Upper lobe of left lung (tissue), 4 donors: ENCODE results near the gene SDK1.

Experiments used
- CTCF ChIP-seq, 6 experiments: fragments of 450-650 bp in 4 of 6; fragments of 200-600 bp in 2 of 6; sonication (generic) in 2 of 6; IDR thresholded peaks; one replicate each; pipeline ENCODE4 v1.5.1; 2016 to 2019; ENCODE audit warnings: antibody characterized with exemption in 6 of 6
- EP300 ChIP-seq, 4 donors: sonication (generic); formaldehyde crosslinking; IDR thresholded peaks; one replicate each; pipeline ENCODE4 v1.5.1; 2017; ENCODE audit warnings: antibody characterized with exemption in 4 of 4, control low read depth in 2 of 4
- POLR2A ChIP-seq, 4 donors: fragments of 450-650 bp; IDR thresholded peaks; one replicate each; pipeline ENCODE4 v1.5.1; 2016 to 2017; ENCODE audit warnings: antibody characterized with exemption in 4 of 4, mild to moderate bottlenecking in 2 of 4
- POLR2AphosphoS5 ChIP-seq, 2 donors: sonication (generic); formaldehyde crosslinking; IDR thresholded peaks; one replicate each; pipeline ENCODE4 v1.5.1; 2017; ENCODE audit warnings: antibody characterized with exemption in 2 of 2

GRCh38 chr7:3271298-3271697 lies 29.8 kb upstream of the SDK1 start:
- TF ChIP-seq CTCF (IDR thresholded peaks at IDR 0.05) (no peak), POLR2AphosphoS5 (IDR thresholded peaks at IDR 0.05) (no peak), POLR2A (IDR thresholded peaks at IDR 0.05) (no peak), EP300 (IDR thresholded peaks at IDR 0.05) (no peak)
